Ascending aorta (tissue), 2 donors: ENCODE data around the gene ANGEL2. TPM values are rescaled to one million over a fixed set of nuclear protein-coding genes. Genes with fewer than 3 reads are reported as not detected.
A peak's percentile ranks its signal among the peaks of the same experiment; 100 is the strongest.

Experiments used
- DNase-seq, 2 donors: peaks; one replicate each; pipeline ENCODE4 v3.0.0-alpha.2; 2019; ENCODE audit warnings: low spot score in 2 of 2
- H3K27ac ChIP-seq, 2 donors: fragments of 200-600 bp; sonication (generic); one replicate each; pipeline ENCODE4 v1.5.1; 2016 to 2017; ENCODE audit warnings: mild to moderate bottlenecking in 1 of 2
- H3K27me3 ChIP-seq: fragments of 200-600 bp; sonication (generic); one replicate; pipeline ENCODE4 v1.5.1; 2017
- H3K36me3 ChIP-seq, 2 donors: fragments of 200-600 bp; sonication (generic); one replicate each; pipeline ENCODE4 v1.5.1; 2016
- H3K4me1 ChIP-seq, 2 donors: fragments of 200-600 bp; sonication (generic); one replicate each; pipeline ENCODE4 v1.5.1; 2016 to 2017; ENCODE audit warnings: mild to moderate bottlenecking in 1 of 2
- H3K4me3 ChIP-seq, 2 donors: fragments of 200-600 bp; sonication (generic); one replicate each; pipeline ENCODE4 v1.5.1; 2016 to 2017; ENCODE audit warnings: mild to moderate bottlenecking in 1 of 2
- H3K9me3 ChIP-seq, 2 donors: fragments of 200-600 bp; sonication (generic); one replicate each; pipeline ENCODE4 v1.5.1; 2016
- intact Hi-C: fragments of 100-400 bp; cut with DNase I; formaldehyde crosslinking; loops from one replicate; pipeline ENCODE4 v1.15.1; 2023
- total RNA-seq: library from RNA; depleted of rRNA; stranded (reverse); fragments of >200 nt; gene quantifications from one replicate; pipeline ENCODE4 v1.1.0, GENCODE V29; 2016
- TF ChIP-seq, protein P1 (sequence below), 3 experiments: fragments of 200-600 bp in 2 of 3; fragments of 450-650 bp in 1 of 3; sonication (generic) in 2 of 3; IDR thresholded peaks; one replicate each; pipeline ENCODE4 v1.5.1; 2016 to 2019; ENCODE audit warnings: antibody characterized with exemption in 3 of 3, mild to moderate bottlenecking in 1 of 3, moderate library complexity in 1 of 3

ANGEL2 gene
- total RNA-seq, 1 donor from 2014 or later: 36.7 TPM

DNA sequence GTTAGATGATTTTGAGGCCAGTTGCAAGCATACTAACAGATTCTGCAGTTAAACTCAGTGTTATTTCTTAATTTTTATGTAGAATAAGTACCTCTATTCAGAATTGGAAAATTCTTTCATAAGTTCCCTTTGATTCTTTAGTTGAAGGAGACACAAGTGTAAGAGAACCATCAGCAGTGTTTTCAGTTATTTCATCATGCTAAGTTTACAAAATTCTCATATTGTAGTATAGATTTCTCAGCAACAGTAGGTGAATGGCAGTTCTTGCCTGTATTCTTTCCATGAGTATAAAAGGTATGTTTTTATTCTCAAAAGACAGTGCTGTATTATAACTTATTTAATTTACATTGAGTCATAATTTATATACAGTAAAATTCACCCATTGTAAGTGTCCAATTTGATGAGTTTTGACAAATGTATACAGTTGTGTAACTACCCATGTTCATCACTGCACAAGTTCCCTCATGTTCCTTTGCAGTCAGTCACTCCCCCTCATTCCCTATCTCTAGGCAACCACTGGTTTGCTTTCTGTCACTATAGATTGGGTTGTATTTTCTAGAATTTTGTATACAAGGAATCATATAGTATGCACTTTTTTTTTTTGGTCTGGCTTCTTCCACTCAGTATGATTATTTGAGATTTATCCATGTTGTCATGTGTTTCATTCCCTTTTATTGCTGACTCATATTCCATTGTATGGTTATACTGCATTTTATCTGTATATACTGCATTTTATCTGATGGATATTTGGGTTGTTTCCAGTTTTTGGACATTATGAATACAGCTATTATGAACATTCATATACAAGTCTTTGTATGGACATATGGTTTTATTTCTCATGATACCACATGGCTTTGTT, 39.3 kb upstream of the ANGEL2 start:
- intact Hi-C loops: loop anchor here (5.0 kb wide), 1 partner anchor 263 kb away; the partner anchor contains the start of genes NSL1 and TATDN3

DNA sequence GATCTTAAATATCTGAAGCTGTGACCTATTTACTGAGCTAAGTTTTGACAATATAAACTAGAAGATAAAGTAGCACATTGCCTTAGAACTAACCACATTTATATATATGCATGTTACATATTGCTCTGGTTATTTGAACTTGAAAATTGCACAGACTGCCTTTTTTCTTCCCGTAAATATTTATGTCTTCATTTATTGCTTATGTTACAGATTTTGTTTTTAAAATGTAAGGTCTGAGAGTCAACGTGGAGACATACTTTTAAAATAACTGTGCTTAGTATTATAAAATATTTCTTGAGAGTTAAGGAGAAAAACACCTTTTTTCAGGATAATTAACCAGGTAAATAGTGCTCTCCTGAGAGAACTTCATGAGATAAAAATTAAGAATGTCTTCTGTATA, 38.5 kb upstream of the ANGEL2 start:
- DNase-seq: no peak
- H3K36me3 ChIP-seq: no peaks in the 10 kb centered on the region
- intact Hi-C loops: loop anchor here (5.0 kb wide), 1 partner anchor 262 kb away; the partner anchor contains the start of genes NSL1 and TATDN3
- H3K27ac ChIP-seq: no peak overlapping the region
- no peak overlapping the region for H3K4me3 ChIP-seq
- H3K9me3 ChIP-seq: no peaks in the 10 kb centered on the region
- H3K27me3 ChIP-seq: no peaks in the 10 kb centered on the region
- TF ChIP-seq, protein P1, sequence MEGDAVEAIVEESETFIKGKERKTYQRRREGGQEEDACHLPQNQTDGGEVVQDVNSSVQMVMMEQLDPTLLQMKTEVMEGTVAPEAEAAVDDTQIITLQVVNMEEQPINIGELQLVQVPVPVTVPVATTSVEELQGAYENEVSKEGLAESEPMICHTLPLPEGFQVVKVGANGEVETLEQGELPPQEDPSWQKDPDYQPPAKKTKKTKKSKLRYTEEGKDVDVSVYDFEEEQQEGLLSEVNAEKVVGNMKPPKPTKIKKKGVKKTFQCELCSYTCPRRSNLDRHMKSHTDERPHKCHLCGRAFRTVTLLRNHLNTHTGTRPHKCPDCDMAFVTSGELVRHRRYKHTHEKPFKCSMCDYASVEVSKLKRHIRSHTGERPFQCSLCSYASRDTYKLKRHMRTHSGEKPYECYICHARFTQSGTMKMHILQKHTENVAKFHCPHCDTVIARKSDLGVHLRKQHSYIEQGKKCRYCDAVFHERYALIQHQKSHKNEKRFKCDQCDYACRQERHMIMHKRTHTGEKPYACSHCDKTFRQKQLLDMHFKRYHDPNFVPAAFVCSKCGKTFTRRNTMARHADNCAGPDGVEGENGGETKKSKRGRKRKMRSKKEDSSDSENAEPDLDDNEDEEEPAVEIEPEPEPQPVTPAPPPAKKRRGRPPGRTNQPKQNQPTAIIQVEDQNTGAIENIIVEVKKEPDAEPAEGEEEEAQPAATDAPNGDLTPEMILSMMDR (IDR thresholded peaks at IDR 0.05): no peak
- peaks cover 6 to 11% of the 10 kb centered on the region in 2 donors for H3K4me1 ChIP-seq

More for the DNA sequence above, 39.3 kb upstream of the ANGEL2 start:
- Histone ChIP-seq H3K27me3 (no peaks in the 10 kb centered on the region), H3K4me1 (peaks cover 6 to 11% of the 10 kb centered on the region in 2 donors), H3K36me3 (no peaks in the 10 kb centered on the region), H3K27ac (no peak overlapping the region), H3K4me3 (no peak overlapping the region), H3K9me3 (no peaks in the 10 kb centered on the region)
- no peak for DNase-seq
- TF ChIP-seq, protein P1 (IDR thresholded peaks at IDR 0.05): no peak

DNA sequence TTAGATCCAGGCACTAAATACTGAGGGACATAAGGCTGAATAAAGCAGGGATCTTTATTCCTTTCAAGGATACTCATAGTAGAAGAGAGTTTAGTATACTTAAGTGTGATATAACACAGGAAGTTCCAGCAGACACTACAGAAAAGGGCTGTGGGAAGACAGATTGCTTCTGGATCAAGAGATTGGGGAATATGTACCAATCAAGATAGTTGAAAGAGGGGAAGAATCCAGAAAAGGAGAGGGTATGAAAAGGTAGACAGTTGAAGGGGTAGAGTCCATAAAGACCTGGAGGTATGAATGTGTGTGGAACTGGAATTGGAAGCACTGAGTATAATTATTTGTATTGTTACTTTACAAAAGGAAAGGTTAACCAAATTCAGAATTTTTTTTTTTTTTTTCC, 37.8 kb upstream of the ANGEL2 start:
- intact Hi-C loops: loop anchor here (5.0 kb wide), 1 partner anchor 261 kb away; the partner anchor contains the start of genes NSL1 and TATDN3
- no peak for DNase-seq

DNA sequence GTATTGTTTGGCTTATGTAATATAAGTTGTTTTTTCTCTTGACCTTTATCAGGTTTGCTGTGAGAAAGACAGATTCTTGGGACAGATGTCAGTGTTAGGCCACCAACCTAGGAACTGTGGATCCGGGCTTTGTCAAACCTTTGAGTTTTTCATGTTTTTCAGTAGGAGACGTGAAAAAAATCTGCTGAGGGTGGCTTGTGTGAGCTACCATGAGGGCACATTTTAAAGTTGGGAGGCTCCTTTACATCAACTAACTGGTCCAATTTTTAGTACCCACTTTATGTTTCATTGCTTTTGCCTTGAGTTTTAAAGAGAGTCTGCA, 36.2 kb upstream of the ANGEL2 start:
- intact Hi-C loops: loop anchor here (1.0 to 5.0 kb wide), 3 partner anchors 37 to 260 kb away; partner anchors contain the start of genes ANGEL2, FLVCR1, NSL1 and TATDN3
- TF ChIP-seq, protein P1 (IDR thresholded peaks at IDR 0.05): no peak
- peak overlapping the region; percentile 75 to 92 for H3K4me3 ChIP-seq
- no peaks in the 10 kb centered on the region for H3K27me3 ChIP-seq
- H3K9me3 ChIP-seq: no peaks in the 10 kb centered on the region
- DNase-seq: no peak
- no peaks in the 10 kb centered on the region for H3K36me3 ChIP-seq
- H3K4me1 ChIP-seq: peaks cover 6 to 11% of the 10 kb centered on the region in 2 donors
- no peak overlapping the region for H3K27ac ChIP-seq

More for the DNA sequence above, 37.8 kb upstream of the ANGEL2 start:
- no peaks in the 10 kb centered on the region for H3K36me3 ChIP-seq
- H3K4me3 ChIP-seq: no peak overlapping the region
- no peaks in the 10 kb centered on the region for H3K9me3 ChIP-seq
- no peaks in the 10 kb centered on the region for H3K27me3 ChIP-seq
- H3K27ac ChIP-seq: no peak overlapping the region
- TF ChIP-seq, protein P1 (IDR thresholded peaks at IDR 0.05): no peak
- peaks cover 6 to 11% of the 10 kb centered on the region in 2 donors for H3K4me1 ChIP-seq

DNA sequence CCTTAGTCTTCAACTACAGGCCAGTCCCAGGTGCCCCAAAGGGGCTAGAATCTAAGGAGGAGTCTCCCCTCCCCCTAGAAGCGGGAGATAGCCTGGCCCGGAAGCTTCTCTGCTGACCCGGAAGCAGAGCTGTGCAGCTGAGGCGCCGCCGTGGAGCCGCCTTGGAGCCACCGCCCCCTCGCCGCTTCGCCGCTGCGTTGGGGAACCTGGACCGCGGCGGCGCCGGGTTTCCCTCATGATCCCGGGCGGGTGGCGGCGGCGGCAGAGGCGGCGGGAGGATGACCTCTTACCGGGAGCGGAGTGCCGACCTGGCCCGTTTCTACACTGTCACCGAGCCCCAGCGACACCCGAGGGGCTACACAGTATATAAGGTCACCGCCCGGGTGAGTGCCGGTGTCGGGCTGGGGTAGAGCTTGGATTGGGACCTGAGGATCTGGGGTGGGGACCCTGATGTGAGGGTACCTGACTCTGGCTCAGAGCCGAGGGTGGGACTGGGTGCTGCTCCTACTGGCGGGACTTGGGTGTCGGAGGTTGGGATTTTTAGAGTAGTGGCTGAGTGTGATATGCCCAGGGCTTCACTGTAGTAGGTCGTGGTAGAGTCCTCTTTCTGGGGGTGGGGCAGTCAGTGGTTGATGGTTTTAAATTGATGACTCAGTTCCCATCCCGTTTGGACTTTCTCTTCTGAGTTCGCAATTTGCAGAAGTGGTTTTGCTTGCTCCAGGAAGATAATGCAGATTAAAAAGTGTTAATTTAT, 35.6 kb upstream of the ANGEL2 start, which contains the start of gene RPS6KC1:
Gene RPS6KC1 (plus strand): TSS at position 115 of the 754 bp plus-strand sequence. CDS start 164 bp downstream, at position 279.
- TF ChIP-seq, protein P1 (IDR thresholded peaks at IDR 0.05): no peak
- intact Hi-C loops: loop anchor here (1.0 to 5.0 kb wide), 3 partner anchors 36 to 259 kb away; partner anchors contain the start of genes ANGEL2, FLVCR1, NSL1 and TATDN3
- H3K27ac ChIP-seq: peak within 1 kb of the TSS; percentile 67 to 77
- H3K4me1 ChIP-seq: peaks cover 6 to 11% of the 10 kb centered on the region in 2 donors
- no peaks in the 10 kb centered on the region for H3K9me3 ChIP-seq
- peak within 1 kb of the TSS; percentile 75 to 92 for H3K4me3 ChIP-seq
- peak; percentile 10 to 88 for DNase-seq
- no peaks in the 10 kb centered on the region for H3K27me3 ChIP-seq
- H3K36me3 ChIP-seq: no peaks in the 10 kb centered on the region
